Measurements from ENCODE around the gene SOHLH1. TPM values are rescaled to one million over a fixed set of nuclear protein-coding genes. Genes with fewer than 3 reads are reported as not detected.

The SOHLH1 gene
- total and polyA plus RNA-seq, 10 of the 15 experiments (the other 5 are each of a cell fraction or from before 2014, with no cell fraction given), result not detected

DNA sequence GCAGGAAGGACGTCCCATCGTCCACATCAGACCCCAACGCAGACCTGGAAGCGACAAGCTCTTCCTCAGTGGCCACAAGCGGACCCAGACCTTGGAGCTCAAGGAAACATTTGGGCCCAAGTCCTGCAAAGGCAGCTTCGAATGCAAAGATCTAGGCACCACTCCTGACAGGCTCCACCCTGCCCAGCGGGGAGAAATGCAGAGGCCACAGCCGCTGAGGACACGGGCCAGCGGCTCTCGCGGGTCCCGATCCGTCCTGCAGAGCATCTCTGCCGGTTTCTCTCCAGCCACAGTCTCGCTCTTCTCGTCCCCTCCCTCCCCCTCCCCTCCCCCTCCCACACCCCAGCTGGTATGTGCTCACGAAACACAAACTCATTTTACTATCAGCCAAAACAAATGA, 4.9 kb downstream of the SOHLH1 start:
- H3K9ac ChIP-seq (ENCODE audit: control insufficient read depth, insufficient read depth, low read length), result no peak overlapping the region
- H4K20me1 ChIP-seq (ENCODE audit: control insufficient read depth, insufficient read depth), result no peaks in the 10 kb centered on the region
- no peaks in the 10 kb centered on the region for H3K9me3 ChIP-seq (replicated peaks; ENCODE audit: control insufficient read depth, insufficient read depth, low read length)
- FAIRE-seq (no peak), ATAC-seq (no peak), DNase-seq (ENCODE audit: low read depth, low spot score) (no peak)
- ChIA-PET RAD21 (ENCODE audit: unreplicated experiment) (no interaction called here), CTCF (interaction anchor here (1.3 kb wide), 1 partner anchor 9 kb away, joined by 4 read pairs; no protein-coding TSS in a partner anchor), POLR2A (no interaction called here), SMC1A (ENCODE audit: uncharacterized antibody, unreplicated experiment) (no interaction called here)
- no peak for TF ChIP-seq TBL1XR1 (IDR thresholded peaks at IDR 0.05; ENCODE audit: low read depth, low read length)
- no peak for TF ChIP-seq CBX5 (IDR thresholded peaks at IDR 0.05; ENCODE audit: low read depth)
- TF ChIP-seq SP1 (IDR thresholded peaks at IDR 0.05; ENCODE audit: low read depth, low read length), result no peak
- TF ChIP-seq RFX5 (IDR thresholded peaks at IDR 0.05; ENCODE audit: low read depth, low read length), result no peak
- TF ChIP-seq ZNF24 (IDR thresholded peaks at IDR 0.05), result no peak
- TF ChIP-seq, protein P1, sequence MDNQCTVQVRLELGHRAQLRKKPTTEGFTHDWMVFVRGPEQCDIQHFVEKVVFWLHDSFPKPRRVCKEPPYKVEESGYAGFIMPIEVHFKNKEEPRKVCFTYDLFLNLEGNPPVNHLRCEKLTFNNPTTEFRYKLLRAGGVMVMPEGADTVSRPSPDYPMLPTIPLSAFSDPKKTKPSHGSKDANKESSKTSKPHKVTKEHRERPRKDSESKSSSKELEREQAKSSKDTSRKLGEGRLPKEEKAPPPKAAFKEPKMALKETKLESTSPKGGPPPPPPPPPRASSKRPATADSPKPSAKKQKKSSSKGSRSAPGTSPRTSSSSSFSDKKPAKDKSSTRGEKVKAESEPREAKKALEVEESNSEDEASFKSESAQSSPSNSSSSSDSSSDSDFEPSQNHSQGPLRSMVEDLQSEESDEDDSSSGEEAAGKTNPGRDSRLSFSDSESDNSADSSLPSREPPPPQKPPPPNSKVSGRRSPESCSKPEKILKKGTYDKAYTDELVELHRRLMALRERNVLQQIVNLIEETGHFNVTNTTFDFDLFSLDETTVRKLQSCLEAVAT (IDR thresholded peaks at IDR 0.05), result no peak
- TF ChIP-seq SREBF2 (IDR thresholded peaks at IDR 0.05; ENCODE audit: low read length), result no peak
- TF ChIP-seq ATF7 (IDR thresholded peaks at IDR 0.05; ENCODE audit: low read depth), result no peak
- TF ChIP-seq NR2C1 (IDR thresholded peaks at IDR 0.05), result no peak
- TF ChIP-seq CBX3 (IDR thresholded peaks at IDR 0.05; ENCODE audit: borderline replicate concordance, low read depth), result no peak
- TF ChIP-seq POLR2AphosphoS5 (IDR thresholded peaks at IDR 0.05; ENCODE audit: low read length), result no peak
- H3K4me1 ChIP-seq (ENCODE audit: control insufficient read depth, insufficient read depth, low read length), result no peaks in the 10 kb centered on the region
- H3K79me2 ChIP-seq (ENCODE audit: control insufficient read depth, insufficient read depth, low read length), result no peaks in the 10 kb centered on the region
- WGBS (ENCODE audit: insufficient coverage, insufficient replicate concordance, low lambda C conversion rate, missing lambda C conversion rate), result 34% methylated on average over 8 of the region's 18 CpGs
- no peak overlapping the region for H3K27ac ChIP-seq (ENCODE audit: control insufficient read depth, insufficient read depth)
- H3K4me2 ChIP-seq (ENCODE audit: control insufficient read depth, insufficient read depth), result no peak overlapping the region
- no peak overlapping the region for H2AFZ ChIP-seq (ENCODE audit: control insufficient read depth, low read depth, low read length)
- intact Hi-C loops (cut with micrococcal nuclease; ENCODE audit: unreplicated experiment), result no loop called here
- in situ Hi-C loops (cut with MboI), result no loop called here
- no peaks in the 10 kb centered on the region for H3K36me3 ChIP-seq (ENCODE audit: control insufficient read depth in 2 of 2, insufficient read depth in 2 of 2, low read length in 1 of 2)
- no peaks in the 10 kb centered on the region; a peak in 2 of 4 replicates for H3K27me3 ChIP-seq (replicated peaks in 1 of 2; ENCODE audit: control insufficient read depth in 2 of 2, insufficient read depth in 2 of 2, low read length in 1 of 2)
- H3K4me3 ChIP-seq, result no peak overlapping the region
- no TSS peak for BruUV-seq (replicated peaks)

All from GM12878 (cell line).